Fibroblast of the conjunctiva (primary cell): ENCODE results near the gene RIPPLY1.

ENCODE experiments used
- DNase-seq: peaks from one replicate; pipeline ENCODE4 v3.0.0-alpha.2; 2010; ENCODE audit warnings: low read depth

The RIPPLY1 gene, protein sequence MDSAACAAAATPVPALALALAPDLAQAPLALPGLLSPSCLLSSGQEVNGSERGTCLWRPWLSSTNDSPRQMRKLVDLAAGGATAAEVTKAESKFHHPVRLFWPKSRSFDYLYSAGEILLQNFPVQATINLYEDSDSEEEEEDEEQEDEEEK

GRCh38 chrX:106903291-106903824 is at the start of gene RIPPLY1:
Gene RIPPLY1 (minus strand): TSS chrX:106903341. CDS start chrX:106903287, 54 bp downstream.
- no peak for DNase-seq

DNA sequence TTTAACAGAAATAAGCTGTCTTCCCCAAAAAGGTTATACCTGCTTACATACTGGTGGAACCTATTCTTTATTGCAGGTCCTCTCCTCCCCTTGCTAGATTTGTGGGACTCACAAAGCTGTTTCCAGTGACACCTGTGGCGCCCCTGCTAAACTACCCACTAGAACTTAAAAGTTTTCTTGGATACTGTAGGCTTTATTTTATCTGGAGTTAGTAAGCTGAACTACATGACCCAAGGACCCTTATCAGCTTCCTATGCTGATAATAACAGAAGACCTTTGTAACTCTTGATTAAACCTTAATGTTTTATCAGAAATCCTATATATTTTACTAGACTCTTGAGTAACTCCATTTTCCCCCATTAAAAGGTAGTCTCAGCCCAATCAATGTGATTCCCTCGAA is 49.4 kb upstream of the RIPPLY1 start:
- DNase-seq, result no peak

- DNase-seq, result no peak
These were observed 48.9 kb upstream of the RIPPLY1 start for GRCh38 chrX:106952089-106952488.

DNA sequence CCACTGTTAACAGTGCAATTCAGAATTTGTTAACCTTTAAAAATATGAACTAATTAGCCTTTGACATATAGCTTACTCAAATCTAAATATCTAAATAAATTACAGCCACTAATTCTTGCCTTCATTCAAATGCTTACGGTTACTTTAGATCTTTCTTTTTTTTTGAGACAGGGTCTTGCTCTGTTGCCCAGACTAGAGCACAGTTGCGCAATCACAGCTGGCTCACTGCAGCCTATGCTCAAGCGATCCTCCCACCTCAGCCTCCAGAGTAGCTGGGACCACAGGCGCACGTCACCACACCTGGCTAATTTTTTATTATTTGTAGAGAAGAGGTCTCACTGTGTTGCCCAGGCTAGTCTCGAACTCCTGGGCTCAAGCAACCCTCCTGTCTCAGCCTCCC is 48.1 kb upstream of the RIPPLY1 start:
- no peak for DNase-seq

DNA sequence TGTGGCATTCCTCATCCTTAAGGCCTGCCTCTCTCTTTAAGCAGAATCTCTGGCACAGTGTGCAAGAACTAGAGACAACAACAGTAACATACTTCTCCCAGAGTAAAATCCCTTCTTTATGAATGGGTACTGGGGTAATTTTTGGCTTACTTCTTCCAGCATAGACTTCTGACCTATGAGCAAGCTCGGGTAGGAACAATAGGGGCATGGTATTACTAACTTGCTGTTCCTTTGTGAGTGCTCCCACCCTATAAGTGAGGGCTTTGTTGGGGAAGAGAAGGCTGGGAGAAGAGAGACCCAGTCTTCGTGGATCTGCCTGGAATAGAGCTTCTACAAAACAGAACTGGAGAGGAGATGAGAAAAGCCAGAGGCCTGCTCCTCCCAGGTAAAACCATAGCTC is 47.2 kb upstream of the RIPPLY1 start:
- no peak for DNase-seq

GRCh38 chrX:106949366-106949765 is 46.2 kb upstream of the RIPPLY1 start:
- DNase-seq, result no peak

DNA sequence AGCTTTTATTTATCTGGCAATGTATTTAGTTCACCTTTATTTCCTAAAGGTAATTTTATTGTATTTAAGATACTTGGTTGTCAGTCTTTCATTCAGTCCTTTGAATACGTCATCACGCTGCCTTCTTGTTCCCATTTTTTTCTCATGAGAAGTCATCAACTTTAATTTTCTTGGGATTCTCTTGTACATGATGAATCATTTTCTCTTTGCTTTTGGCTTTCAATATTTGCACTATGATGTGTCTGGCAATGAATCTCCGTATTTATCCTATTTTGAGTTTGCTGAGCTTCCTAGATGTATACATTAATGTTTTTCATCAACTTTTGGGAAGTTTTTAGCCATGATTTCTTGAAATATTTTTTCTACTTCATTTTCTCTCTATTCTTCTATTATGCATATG is 45.5 kb upstream of the RIPPLY1 start:
- no peak for DNase-seq

GRCh38 chrX:106946464-106946863 is 43.3 kb upstream of the RIPPLY1 start:
- DNase-seq, result no peak

DNA sequence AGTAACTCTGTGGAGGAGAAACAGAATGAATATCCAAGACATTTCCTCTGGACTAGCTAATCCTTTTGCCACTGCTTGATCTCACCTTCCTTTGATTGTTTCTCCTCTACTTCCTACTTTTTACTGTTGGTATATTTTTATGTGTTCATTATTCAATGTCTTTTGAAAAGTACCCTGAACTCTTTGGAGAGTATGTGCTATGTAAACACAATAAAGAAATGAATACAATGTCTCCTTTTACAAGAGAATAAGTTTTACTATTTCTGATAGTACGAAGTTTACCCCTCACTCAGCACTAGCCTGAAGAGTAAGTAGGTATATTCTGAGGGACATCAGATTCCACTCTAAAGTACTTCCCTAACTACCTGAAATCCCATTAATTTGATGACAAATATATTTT is 36.9 kb upstream of the RIPPLY1 start:
- DNase-seq, result no peak

DNA sequence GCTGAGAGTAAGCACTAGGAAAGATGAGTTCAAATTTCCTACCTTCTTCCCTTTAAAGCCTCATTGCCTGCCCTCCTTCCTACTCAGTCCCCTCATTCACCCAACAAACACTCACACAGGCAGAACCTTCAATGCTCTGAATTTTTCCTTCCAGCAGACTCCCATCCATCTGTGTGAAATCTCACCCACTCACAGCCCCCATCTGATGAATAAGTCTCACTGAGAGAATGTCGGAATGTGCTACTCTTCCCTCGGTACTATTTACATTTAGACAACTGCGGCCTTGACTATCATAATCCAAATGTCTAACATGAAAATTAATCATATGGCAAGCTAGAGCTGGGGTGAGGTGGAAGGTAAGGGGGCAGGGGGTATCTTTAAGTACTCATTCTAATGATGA is 36.4 kb upstream of the RIPPLY1 start:
- DNase-seq, result no peak

GRCh38 chrX:106936246-106936645 is 33.1 kb upstream of the RIPPLY1 start:
- DNase-seq, result no peak

DNA sequence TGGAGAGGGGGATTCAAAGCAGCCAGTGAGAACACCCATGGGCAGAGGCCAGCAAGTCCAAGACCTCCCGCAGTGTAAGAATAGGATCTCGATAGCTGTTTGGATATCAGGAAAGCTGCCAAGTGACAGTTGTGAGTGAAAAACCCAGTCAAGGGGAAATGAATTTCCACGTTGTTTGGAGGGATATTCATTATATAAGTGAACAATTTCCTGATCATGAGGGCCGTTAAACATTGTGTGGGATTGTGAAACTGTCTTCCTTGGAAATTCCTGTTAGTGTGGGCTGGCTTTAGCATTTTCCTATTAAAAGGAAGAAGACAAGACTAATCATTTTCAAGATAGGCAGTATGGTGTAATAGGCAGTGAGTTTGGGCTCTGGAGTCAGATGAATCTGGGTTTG is 32.0 kb upstream of the RIPPLY1 start:
- no peak for DNase-seq

DNA sequence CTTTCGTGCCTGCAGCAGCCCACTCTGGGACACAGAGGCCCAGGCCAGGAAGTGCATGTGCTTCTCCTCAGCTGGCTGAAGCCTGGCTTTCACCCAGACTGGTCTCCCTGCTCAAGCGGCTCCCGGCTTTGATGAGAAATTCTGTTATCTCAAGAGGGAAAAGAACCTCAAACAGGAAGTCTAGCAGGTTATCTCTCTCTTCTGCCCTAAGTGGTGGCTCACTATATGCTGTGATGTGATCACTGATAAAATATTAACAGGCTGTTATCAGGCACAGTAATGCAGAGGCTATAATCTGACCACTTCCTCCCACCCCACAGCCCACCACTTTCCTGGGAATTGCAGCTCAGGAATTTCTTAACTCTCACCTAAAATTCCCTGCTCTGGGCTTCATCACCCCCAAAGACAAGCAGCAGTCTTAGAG is 30.4 kb upstream of the RIPPLY1 start:
- no peak for DNase-seq

DNA sequence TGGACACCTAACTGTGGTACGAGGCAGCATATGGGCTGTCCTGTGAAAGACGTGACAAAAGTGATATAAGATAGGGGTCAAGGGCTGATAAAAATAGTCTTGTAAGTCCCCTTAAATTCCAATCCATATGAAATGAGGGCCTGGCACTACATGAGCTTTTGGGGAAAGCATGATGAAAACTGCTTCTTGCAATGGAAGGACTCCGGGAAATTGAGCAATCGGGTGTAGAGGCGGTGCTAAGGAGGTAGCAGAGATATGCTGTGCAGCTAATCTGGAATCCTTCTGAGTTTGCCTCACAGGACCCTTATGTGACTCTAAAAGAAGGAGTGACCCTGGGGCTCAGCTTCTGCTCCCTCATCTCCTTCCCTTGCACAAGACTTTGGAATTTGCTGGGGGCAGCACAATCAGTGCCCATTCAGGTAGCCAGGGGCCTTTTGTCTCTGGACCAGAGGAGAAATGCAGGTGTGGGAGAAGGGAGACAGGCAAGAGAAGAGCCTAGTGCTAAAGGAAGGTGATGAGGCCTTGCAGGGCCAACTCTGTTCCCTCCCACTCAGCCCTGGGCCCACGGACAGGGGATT is 29.9 kb upstream of the RIPPLY1 start:
- no peak for DNase-seq

DNA sequence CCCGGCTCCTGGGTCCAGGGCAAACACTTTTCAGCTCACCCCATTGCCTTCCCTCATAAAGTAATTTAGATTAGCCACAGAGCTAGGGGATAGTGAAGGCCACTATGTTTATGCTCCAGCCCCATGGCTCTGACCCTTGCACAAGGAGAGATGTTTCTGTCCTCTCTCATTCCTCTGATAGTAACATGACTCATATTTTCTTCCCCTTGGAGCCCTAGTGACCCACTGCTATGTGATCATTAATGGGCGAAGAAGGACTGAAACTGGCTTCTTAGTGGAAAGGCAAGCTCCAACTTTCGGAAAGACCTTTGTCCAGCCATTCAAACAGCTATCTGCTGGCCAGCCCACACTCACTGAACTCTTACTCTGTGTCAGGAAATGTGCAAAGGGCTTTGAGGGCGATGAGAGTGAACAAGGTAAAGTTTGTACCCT is 29.4 kb upstream of the RIPPLY1 start:
- no peak for DNase-seq

DNA sequence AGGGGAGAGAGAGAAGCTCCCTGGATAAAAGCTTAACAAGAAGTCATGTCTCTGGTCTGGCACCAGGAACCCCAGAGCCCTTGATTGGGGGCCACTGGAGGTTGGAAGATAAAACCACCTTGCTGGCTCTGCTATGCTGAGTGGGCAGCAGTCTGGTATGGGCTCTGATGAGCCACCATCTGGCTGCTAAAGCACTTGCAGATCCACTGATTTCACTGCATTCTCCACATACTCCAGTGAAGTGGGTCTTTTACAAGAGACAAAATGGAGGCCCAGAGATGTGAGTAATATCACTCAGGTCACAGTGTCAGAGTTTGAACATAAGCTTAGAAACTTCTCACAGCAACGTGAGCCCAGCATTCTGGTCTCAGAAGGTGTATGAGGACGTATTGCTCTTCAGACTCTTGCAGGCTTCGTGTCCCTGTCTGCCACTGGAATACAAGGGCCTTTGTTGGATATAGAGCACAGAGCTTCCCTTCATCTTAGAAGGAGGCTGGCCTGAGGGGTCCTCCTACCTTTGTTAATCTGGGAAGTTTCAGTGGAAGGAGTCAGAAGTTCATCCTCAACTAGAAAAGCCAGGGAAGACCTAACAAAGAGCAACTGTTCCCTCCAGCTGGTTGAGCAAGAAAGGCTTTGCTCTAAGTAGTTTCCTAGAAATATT is 28.8 kb upstream of the RIPPLY1 start:
- no peak for DNase-seq

GRCh38 chrX:106928227-106928626 is 25.1 kb upstream of the RIPPLY1 start:
- DNase-seq, result no peak

GRCh38 chrX:106927700-106928099 is 24.6 kb upstream of the RIPPLY1 start:
- DNase-seq, result no peak

GRCh38 chrX:106927023-106927422 is 23.9 kb upstream of the RIPPLY1 start:
- no peak for DNase-seq

- DNase-seq, result no peak
These were observed 18.5 kb upstream of the RIPPLY1 start for GRCh38 chrX:106921637-106922036.

DNA sequence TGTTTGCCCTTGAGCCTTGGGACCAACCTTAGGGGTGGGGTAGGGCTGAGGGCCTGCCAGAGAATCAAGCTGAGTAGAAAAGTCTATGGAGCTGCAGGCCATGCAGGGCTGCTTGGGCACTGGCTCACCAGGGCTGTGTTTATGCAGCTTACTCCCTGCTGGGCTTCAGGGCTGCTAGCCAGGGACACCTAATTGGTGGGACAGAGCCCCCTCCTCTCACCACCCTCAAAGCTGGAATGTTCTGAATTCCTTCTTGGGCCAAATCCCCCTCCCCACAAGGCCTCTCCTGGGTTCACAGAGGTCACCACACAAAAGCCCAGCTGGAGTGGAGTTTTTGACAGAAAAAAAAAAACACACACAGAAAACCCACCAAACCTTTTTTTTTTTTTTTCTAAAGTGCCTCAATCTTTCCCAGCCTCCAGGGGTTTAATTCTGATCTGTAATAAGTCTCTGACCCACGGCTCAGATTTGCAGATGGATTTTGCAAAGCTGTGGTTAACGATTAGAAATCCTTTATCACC is 16.9 kb upstream of the RIPPLY1 start, which contains the start of gene CLDN2:
TSS of gene CLDN2 (plus strand) at position 471 of the 521 bp plus-strand sequence. CDS start 7,827 bp downstream, outside the sequence.
- no peak for DNase-seq

DNA sequence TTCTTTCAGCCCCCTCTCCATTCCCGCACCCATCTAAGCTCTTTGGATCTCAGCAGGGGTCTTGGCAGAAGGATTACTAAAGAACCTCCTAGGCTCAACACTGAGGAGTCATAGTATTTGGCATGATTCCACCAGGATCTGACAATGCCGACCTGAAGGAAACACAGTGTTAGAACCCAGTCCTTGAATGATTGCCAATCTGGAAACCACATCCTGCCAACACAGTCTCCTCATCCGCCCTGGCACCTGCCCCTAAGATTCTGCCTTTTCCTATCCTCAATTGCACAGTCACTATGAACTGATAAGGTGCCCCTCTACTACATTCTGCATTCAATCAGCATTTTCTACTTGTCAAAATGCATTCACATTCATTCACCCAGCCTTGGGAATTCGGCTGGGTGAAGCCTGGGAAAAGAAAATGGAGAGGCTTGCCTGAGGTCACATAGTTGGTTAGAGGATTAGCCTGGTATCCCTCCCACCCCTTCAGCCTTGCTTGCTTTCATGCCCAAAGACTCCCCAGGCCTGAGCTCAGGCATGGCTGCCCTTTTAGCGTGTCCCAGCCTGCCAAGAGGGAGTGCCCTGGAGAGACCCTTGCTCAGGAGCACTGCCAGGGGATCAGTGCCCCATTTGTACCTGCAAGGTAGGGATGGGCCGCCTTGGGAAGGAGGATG is 14.8 kb upstream of the RIPPLY1 start:
- DNase-seq, result peak; percentile 24

GRCh38 chrX:106912864-106913263 is 9.7 kb upstream of the RIPPLY1 start:
- no peak for DNase-seq
